GM21529 (cell line): ENCODE results near the gene USHBP1.

Source experiments
- ATAC-seq: cut with Tn5 transposase; IDR thresholded peaks from one replicate; pipeline ENCODE4 v1.9.1; 2021; ENCODE audit not compliant: unreplicated experiment

Gene USHBP1

DNA sequence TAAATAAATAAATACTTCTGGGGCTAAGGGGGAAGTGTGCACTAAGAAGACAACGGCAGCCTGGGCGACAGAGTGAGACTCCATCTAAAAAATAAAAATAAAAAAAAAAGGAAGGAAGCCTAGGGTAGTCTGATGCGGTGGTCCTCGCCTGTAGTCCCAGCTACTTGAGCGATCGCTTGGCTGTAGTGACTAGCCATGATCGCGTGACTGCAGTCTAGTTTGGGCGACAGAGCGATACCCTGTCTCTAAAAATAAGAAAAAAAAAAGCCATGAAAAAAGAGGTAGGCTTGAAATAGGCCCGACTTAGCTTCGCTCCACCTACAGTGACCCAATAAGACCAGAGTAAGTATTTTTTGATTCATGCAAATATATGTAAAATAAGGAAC, 2.0 kb upstream of the USHBP1 start:
- ATAC-seq = no peak

DNA sequence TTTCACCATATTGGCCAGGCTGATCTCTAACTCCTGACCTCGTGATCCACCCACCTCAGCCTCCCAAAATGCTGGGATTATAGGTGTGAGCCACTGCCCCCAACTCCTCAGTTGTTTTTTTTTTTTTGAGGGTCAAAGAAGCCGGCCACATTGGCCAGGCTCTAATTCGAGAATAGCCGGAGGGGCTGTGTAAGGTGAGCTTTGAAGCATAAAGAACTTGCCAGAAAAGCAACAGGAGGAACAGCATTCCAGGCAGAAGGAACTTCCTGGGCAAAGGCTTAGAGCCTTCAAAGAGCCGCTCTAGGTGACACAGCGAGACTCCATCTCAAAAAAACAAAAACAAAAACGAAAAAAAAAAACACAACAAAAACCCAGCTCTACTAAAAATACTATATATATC, 1.5 kb upstream of the USHBP1 start:
- ATAC-seq = no peak

DNA sequence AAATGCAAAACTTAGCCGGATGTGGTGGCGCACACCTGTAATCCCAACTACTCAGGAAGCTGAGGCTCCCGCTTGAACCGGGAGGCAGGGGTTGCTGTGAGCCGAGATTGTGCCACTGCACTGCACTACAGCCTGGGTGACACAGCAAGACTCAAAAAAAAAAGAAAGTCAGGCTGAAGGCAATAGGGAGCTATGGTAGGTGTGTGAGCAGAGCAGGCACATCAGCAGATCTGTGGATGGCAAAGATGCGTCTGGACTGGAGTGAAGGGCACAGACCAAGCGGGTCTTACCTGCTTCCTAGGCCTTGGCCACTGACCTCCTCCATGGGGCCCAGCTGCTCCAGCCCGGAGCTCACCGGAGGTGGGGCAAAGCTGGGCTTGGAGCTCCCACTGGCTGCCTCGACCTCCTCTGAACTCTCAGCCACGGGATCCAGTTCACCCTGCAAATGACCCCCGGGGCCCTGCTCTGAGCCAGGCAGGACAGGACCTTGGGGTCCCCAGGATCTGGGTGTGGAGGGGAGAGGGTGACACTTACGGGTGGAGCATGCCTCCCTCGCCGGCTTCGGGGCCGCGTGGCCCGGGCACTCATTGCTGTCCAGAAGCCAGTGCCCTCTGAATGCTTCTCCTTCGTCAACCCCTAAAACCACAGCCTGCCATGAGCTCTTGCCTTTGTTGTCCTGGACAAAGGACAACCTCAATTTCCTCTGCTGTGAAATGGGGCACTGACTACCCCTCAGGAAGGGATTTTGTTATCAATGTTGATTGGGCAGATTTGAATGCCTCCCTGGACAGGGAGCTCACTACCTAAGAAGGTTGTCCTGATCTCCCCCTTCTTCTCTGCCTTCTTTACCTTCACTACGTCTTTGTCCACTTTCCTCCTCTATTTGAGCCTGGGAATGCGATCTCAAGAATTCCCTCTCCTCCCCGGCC, 569 bp downstream of the USHBP1 start:
- ATAC-seq = no peak

DNA sequence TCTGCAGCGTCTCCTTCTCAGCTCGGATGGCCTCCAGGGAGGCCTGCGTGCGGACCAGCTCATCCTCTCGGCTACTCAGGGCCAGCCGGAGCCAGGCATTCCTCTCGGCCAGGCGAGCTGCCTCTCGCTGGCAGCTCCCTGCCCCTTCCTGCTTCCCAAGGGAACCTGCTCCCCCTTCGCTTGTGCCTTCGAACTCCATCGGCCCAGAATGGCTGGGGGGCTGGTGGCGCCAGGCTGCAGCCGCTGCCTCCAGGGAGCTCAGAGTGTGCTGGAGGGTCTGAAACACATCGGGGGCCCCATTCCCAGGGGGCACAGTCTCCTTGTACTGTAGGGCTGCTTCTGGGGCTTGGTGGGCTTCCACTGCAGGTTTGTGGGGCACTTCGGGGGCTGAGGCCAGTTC, 2.0 kb downstream of the USHBP1 start:
- no peak for ATAC-seq

GRCh38 chr19:17260842-17261325, 3.7 kb downstream of the USHBP1 start:
- ATAC-seq = peak; percentile 86

- ATAC-seq = no peak
Measured at GRCh38 chr19:17259934-17260333, 4.6 kb downstream of the USHBP1 start.

GRCh38 chr19:17259118-17259780, 5.3 kb downstream of the USHBP1 start:
- no peak for ATAC-seq

DNA sequence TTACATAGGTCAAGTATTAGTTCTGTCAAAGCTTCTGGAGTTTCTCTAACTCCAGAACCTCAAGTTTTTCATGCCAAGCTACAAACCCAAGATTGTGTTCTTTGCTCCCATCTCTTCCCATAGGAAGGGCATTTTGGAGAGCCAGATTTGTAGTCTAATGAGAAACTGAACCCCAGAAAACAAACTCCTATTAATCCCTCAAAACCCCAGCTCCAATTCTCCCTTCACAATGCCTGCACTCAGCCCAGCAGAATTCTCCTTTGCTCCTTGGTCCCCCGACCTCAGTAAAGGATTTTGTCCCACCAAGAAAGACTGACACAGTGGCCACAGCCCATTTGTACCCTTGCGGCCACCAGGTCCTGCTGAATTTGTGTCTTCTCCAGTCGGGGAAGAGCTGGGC, 8.4 kb downstream of the USHBP1 start:
- ATAC-seq = no peak

DNA sequence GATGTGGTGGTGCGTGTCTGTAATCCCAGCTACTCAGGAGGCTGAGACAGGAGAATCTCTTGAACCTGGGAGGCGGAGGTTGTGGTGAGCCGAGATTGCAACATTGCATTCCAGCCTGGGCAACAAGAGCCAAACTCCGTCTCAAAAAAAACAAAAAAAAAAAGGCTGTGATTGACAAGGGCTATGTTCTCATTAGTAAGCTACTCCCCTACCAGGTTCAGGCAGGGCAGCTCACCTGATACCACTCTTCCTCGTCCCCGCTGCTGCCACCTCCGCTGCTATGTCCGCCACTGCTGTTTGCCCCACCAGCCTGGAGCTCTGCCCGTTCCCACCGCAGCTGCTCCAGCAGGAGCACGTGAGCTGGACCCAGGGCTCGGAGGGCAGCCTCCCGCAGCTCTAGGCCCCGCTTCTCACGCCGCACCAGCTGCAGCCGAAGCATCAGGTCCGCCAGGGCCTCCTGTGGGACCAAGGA, 9.4 kb downstream of the USHBP1 start:
- no peak for ATAC-seq

GRCh38 chr19:17254636-17255035, 9.9 kb downstream of the USHBP1 start:
- ATAC-seq = no peak

DNA sequence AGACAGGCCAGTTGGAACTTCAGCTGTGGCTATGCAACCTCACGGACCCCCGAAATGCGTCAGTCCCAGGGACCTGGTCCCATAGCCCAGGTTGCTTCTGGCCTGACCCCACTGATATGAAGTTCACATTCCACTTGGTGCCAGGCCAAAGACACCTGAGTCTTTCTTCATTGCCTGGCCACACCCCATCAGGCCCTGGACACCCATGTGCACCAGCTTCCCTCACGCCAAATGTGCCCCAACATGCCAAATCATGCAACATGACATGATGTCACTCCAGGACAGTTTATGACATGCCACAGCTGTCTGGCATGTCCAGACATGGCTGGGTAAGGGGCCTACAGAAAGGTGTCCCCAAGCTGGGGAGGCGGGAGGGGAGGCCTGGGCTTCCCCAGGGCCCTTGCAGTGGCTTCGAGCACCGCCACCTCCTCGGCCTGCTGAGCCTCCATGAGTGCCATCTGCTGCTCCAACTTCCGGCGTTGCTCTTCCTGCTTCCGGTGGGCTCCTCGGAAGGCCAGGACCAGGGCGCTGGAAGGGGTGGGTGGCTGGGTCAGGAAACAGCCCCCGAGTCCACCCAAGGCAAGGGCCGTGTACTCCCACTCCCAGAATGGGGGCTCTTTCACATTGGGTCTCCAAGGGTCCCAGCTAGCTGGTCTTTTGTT, 14.5 kb downstream of the USHBP1 start:
- no peak for ATAC-seq

DNA sequence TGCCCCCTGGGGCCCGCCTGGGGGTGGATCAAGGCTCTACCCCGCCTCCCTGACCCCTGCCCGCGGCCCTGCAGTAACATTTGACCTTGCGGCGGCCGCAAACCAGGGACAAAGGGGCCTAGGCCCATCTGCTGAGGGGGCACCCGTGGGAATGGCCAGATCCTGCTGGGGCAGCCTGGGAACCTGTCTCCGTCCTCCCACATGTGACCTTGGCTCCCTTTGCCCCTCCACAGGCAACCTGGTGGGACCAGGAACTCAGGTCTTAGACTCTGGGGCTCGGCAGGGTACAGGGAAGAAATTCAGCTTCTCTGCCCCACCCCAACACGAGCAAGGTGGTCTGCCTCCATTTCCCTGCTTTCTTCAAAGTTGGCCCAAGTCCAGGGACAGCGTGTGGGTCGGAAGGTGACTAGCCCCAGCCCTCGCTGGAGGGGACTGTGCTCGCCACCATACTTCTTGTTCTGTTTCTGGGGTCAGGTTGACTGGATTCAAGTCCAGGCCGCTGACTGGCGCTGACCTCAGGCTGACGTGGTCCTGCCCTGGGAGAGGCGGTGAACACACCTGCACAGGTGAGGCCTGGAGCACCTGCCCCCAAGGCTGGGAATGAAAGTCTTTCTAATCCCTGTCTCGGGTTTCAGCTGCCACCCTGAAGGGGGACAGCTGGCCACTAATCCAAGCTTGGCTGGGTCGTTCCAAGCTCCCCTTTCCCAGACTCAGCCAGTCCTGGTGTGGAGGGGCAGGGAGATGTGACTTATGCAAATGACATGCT, 16.4 kb downstream of the USHBP1 start:
- no peak for ATAC-seq

GRCh38 chr19:17246681-17247425, 17.7 kb downstream of the USHBP1 start:
- ATAC-seq = no peak

GRCh38 chr19:17245535-17245984, 19.0 kb downstream of the USHBP1 start, which contains the start of gene NR2F6:
TSS of gene NR2F6 (minus strand) at chr19:17245919. CDS start at chr19:17245220, 699 bp downstream.
- peak; percentile 22 for ATAC-seq

DNA sequence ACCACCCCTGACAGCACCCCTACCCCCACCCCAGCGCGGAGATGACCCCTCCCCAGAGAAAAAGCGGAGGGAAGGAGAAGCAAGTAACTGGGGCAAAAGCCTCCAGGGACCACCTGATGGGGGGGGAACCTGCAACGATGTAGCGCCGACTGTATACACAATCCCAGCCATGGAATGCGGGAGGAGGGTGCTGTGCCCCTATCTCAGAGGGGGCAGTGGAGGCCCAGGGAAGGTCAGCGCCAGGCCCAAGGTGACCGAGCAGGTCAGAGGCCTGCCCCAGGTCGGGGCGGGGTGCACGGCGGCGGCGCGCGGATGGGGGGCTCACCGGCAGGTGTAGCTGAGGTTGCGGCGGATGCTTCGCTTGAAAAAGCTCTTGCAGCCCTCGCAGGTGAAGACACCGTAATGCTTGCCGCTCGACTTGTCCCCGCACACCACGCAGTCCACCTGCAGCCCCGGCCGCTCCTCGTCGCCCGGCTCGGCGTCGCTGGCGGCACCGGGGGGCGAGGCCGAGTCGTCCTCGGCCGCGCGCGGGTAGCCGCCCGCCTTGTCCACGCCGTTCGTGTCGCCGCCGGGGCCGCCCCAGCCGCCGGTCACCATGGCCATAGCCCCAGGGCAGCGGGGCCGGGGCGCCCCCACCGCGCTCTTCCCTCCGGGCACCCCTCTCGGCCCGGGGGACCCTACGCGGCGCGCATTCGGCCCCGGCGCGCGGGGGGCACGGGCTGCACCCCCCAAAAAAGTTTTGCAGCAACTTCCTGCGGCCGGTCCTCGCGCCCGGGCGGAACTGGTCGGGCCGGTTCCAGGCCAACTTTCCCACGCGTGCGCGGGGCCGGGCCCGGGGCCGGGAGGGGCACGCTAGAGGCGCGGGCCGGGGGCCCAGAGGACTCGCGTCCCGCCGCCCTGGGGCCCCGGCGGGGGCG, 19.7 kb downstream of the USHBP1 start:
- ATAC-seq = peak; percentile 14

DNA sequence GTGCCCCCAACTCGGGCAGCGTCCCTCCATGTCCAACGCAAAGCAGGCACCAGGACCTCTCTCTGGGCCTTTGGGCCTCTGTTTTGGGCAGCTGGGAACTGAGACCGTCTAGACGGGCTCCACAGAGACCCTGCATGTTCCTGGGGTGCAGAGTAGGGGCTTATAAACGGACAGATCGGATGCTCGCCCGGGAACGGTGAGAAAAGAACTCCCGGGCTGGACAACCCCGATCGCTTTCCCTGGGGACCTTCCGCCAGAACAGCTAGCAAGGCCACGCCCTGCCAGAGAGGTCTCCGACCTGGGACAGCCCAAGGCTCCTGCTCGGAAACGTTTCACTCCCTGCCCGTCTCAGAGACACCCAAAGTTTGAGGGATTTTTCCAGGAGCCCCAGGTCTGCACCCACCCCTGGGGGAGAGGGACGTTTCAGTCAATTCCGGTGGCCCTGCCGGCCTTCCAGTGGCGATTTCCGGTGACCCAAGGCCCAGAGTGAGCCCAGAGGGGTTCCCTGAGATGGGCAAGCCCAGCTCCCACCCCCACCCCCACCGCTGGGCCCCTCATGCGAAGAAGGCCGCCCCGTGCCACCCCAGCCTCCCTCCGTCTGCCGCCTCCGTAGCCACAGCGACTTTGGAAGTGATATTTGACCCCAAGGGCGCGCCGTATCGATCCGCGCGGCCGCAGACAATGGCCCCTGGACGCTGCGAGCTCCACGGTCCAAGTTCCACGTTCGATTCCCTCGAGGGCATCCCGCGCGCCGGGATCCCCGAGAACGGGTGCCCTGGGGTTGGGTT, 20.5 kb downstream of the USHBP1 start:
- ATAC-seq = no peak

GRCh38 chr19:17243211-17243829, 21.2 kb downstream of the USHBP1 start:
- ATAC-seq = no peak
